Lower lobe of right lung (tissue), 2 donors: Measurements from ENCODE around the gene KIAA1549. TPM values are rescaled to one million over a fixed set of nuclear protein-coding genes. Genes with fewer than 3 reads are reported as not detected.
A peak's percentile ranks its signal among the peaks of the same experiment; 100 is the strongest.

Experiments
- ATAC-seq, 2 donors: fragments of 200-7000 bp; cut with Tn5 transposase; one replicate each; pipeline ENCODE4 v1.9.1; 2020 to 2022; ENCODE audit warnings: mild to moderate bottlenecking in 2 of 2, moderate library complexity in 2 of 2
- DNase-seq: peaks from one replicate; pipeline ENCODE4 v3.0.0-alpha.2; 2020
- H3K27ac ChIP-seq: fragments of 200-600 bp; one replicate; pipeline ENCODE4 v1.8.0; 2022
- H3K27me3 ChIP-seq: fragments of 200-600 bp; one replicate; pipeline ENCODE4 v1.8.0; 2022; ENCODE audit warnings: low read depth
- H3K36me3 ChIP-seq: fragments of 200-600 bp; one replicate; pipeline ENCODE4 v1.8.0; 2022; ENCODE audit warnings: mild to moderate bottlenecking
- H3K4me1 ChIP-seq: fragments of 200-600 bp; one replicate; pipeline ENCODE4 v1.8.0; 2022
- H3K4me3 ChIP-seq: fragments of 200-600 bp; one replicate; pipeline ENCODE4 v1.8.0; 2022; ENCODE audit warnings: mild to moderate bottlenecking
- H3K9me3 ChIP-seq: fragments of 200-600 bp; one replicate; pipeline ENCODE4 v1.8.0; 2022
- CTCF ChIP-seq: fragments of 200-600 bp; IDR thresholded peaks from one replicate; pipeline ENCODE4 v1.8.0; 2022; ENCODE audit warnings: antibody characterized with exemption, mild to moderate bottlenecking
- intact Hi-C: fragments of 100-400 bp; cut with DNase I; formaldehyde crosslinking; loops from one replicate; pipeline ENCODE4 v1.11.0; 2022
- total RNA-seq: library from RNA; stranded (reverse); fragmentation: NEBNext Ultra II Directional; extraction: Animal tissue kit (Norgen Biotek cat#: 25700); gene quantifications from one replicate; pipeline ENCODE4 v1.2.1, GENCODE V29; 2021
- donor health status: DM: no; HTN: yes; CAD: no; lungs with severe emphysema.

KIAA1549 gene
- total RNA-seq, 1 donor from 2014 or later, result 5.3 TPM

DNA sequence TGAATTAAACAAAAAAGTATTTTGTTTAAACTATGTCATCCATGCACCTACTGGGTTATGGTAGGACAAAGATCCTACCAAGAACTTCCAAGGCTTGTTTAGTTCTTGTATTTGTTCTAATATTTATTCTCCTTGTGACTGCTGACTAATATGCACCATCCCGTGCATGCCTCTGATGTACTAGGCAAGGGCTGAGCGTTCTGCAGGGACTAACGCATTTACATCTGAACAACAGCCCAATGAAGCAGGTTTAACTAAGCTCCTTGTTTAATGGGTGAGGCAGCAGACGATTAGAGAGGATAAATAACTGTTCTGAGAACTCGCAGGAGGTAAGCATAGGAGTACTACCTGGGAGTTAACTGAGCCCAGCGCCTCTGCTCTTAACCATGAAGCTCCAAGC is 64.9 kb downstream of the KIAA1549 start:
- intact Hi-C loops, result no loop called here
- no peaks in the 10 kb centered on the region for H3K27me3 ChIP-seq
- no peak overlapping the region for H3K27ac ChIP-seq
- TF ChIP-seq CTCF, result no peak
- no peaks in the 10 kb centered on the region for H3K4me1 ChIP-seq
- H3K9me3 ChIP-seq, result no peaks in the 10 kb centered on the region
- peaks cover 14% of the 10 kb centered on the region for H3K36me3 ChIP-seq
- ATAC-seq, result no peak
- no peak for DNase-seq
- H3K4me3 ChIP-seq, result no peak overlapping the region

GRCh38 chr7:138913783-138914182 is 67.4 kb downstream of the KIAA1549 start:
- Histone ChIP-seq H3K27ac (no peak overlapping the region), H3K9me3 (no peaks in the 10 kb centered on the region), H3K27me3 (no peaks in the 10 kb centered on the region), H3K4me3 (no peak overlapping the region), H3K4me1 (no peaks in the 10 kb centered on the region), H3K36me3 (peaks cover 16% of the 10 kb centered on the region)
- DNase-seq (no peak), ATAC-seq (no peak)
- intact Hi-C loops, result no loop called here
- TF ChIP-seq CTCF, result no peak

DNA sequence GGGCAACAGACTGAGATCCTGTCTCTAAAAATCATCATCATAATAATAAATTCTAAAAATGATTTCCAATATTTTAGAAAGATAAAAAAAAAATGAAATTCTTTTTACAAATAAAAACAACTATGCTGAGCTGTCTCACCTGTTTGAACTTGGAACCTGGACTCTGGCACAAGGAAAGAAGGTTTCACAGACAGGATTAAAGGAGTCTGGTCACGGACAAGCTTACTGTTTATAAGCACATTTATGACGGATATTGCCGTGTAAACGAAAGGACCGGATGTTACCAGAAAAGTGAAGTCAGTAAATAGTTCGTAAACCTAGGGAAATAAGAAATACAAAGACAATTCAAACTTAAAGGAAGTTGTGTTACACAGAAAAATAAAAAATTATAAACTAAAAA is 70.2 kb downstream of the KIAA1549 start:
- H3K27ac ChIP-seq, result no peak overlapping the region
- intact Hi-C loops, result no loop called here
- no peak overlapping the region for H3K4me3 ChIP-seq
- no peak for TF ChIP-seq CTCF
- DNase-seq (no peak), ATAC-seq (no peak)
- no peaks in the 10 kb centered on the region for H3K4me1 ChIP-seq
- peaks cover 8% of the 10 kb centered on the region for H3K36me3 ChIP-seq
- no peaks in the 10 kb centered on the region for H3K27me3 ChIP-seq
- no peaks in the 10 kb centered on the region for H3K9me3 ChIP-seq

- Histone ChIP-seq H3K4me1 (no peaks in the 10 kb centered on the region), H3K27ac (no peak overlapping the region), H3K9me3 (no peaks in the 10 kb centered on the region), H3K4me3 (no peak overlapping the region), H3K36me3 (peaks cover 8% of the 10 kb centered on the region), H3K27me3 (no peaks in the 10 kb centered on the region)
- intact Hi-C loops, result no loop called here
- TF ChIP-seq CTCF, result no peak
- ATAC-seq (no peak), DNase-seq (no peak)
Observed at GRCh38 chr7:138907850-138908249, 73.3 kb downstream of the KIAA1549 start.

- no peak for DNase-seq
- ATAC-seq, result peak in 1 of 2 donors; percentile 35
- no peaks in the 10 kb centered on the region for H3K9me3 ChIP-seq
Observed at GRCh38 chr7:138907201-138907847, 73.9 kb downstream of the KIAA1549 start.

More at GRCh38 chr7:138907201-138907847, 73.9 kb downstream of the KIAA1549 start:
- no peak for TF ChIP-seq CTCF
- Histone ChIP-seq H3K36me3 (peaks cover 8% of the 10 kb centered on the region), H3K4me3 (no peak overlapping the region), H3K27me3 (no peaks in the 10 kb centered on the region), H3K4me1 (no peaks in the 10 kb centered on the region), H3K27ac (no peak overlapping the region)
- intact Hi-C loops, result no loop called here
